ENCODE results near the gene PSD4.

PSD4 gene

DNA sequence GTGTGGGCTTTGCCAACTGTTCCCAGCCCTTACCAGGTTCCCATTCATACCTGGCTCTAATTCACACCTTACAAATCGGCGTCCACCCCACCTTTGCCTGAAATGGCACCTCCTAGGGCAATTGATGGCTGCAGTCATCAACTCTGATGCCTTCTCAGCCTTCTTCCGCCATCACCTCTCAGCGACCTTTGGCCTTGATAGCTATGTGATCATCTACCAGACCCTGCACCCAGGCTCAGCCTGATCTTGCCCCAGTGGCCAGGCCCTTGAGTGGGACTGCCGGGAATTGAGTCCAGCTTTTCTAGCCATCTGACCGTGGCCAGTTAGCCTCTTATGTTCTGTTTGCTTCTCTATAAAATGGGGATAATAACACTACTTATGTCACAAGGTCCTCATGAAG is 32.5 kb downstream of the PSD4 start:
- Histone ChIP-seq H3K36me3 (ENCODE audit: control insufficient read depth, insufficient read depth, low read length, severe bottlenecking) (no peaks in the 10 kb centered on the region), H3K9ac (ENCODE audit: low read length) (no peak overlapping the region), H3K4me3 (ENCODE audit: low read length) (no peak overlapping the region), H3K4me1 (ENCODE audit: control insufficient read depth, insufficient read depth, low read length) (peaks cover 7% of the 10 kb centered on the region), H3K9me3 (ENCODE audit: control insufficient read depth, low read length) (no peaks in the 10 kb centered on the region), H3K27me3 (replicated peaks; ENCODE audit: control insufficient read depth, insufficient read depth, low read length) (no peaks in the 10 kb centered on the region)
- DNase-seq (ENCODE audit: low read depth) = no peak

DNA sequence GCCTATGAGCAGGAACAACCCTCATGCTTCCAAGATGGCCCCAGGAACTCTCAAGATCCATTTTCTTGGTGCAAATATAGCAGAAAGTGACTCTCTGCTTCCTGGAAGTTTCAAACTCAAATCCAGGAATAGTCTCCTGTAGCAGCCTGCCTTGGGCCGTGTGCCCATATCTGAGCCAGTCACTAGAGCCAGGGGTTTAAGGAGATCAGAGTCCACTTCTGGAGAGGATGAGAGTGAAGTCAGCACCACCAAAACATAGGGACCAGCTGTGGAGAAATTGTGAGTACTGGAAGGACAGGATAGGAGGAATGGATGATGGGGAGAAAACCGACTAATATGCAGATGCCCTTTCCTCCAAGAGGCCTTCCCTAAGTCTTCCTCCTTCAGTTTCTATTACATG is 33.2 kb downstream of the PSD4 start:
- Histone ChIP-seq H3K4me3 (ENCODE audit: low read length) (no peak overlapping the region), H3K9ac (ENCODE audit: low read length) (no peak overlapping the region), H3K36me3 (ENCODE audit: control insufficient read depth, insufficient read depth, low read length, severe bottlenecking) (no peaks in the 10 kb centered on the region), H3K4me1 (ENCODE audit: control insufficient read depth, insufficient read depth, low read length) (peaks cover 15% of the 10 kb centered on the region), H3K9me3 (ENCODE audit: control insufficient read depth, low read length) (no peaks in the 10 kb centered on the region), H3K27me3 (replicated peaks; ENCODE audit: control insufficient read depth, insufficient read depth, low read length) (no peaks in the 10 kb centered on the region)
- DNase-seq (ENCODE audit: low read depth) = no peak

DNA sequence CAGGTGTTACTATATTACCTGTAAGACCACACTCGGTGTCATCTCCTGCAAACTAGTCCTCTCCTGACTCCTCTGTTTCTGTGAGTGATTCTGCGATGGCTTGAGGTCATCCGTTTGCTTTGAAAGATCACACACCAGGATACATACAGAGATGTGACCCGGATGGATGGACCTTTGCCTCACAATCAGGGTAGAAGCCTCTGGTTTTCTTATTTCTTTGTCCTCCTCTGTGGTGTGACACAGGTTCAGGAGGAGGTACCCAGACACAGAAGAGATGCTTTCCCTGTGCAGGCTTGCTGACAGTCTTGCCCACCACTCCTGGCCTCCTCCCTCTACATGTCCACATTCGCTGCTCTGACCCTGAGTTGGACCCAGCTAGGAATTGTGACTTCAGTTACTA is 34.6 kb downstream of the PSD4 start:
- Histone ChIP-seq H3K9me3 (ENCODE audit: control insufficient read depth, low read length) (no peaks in the 10 kb centered on the region), H3K9ac (ENCODE audit: low read length) (no peak overlapping the region), H3K4me1 (ENCODE audit: control insufficient read depth, insufficient read depth, low read length) (peaks cover 18% of the 10 kb centered on the region), H3K4me3 (ENCODE audit: low read length) (no peak overlapping the region), H3K36me3 (ENCODE audit: control insufficient read depth, insufficient read depth, low read length, severe bottlenecking) (no peaks in the 10 kb centered on the region), H3K27me3 (replicated peaks; ENCODE audit: control insufficient read depth, insufficient read depth, low read length) (no peaks in the 10 kb centered on the region)
- no peak for DNase-seq (ENCODE audit: low read depth)

GRCh38 chr2:113209011-113209645 is 35.4 kb downstream of the PSD4 start:
- no peaks in the 10 kb centered on the region for H3K27me3 ChIP-seq (replicated peaks; ENCODE audit: control insufficient read depth, insufficient read depth, low read length)

DNA sequence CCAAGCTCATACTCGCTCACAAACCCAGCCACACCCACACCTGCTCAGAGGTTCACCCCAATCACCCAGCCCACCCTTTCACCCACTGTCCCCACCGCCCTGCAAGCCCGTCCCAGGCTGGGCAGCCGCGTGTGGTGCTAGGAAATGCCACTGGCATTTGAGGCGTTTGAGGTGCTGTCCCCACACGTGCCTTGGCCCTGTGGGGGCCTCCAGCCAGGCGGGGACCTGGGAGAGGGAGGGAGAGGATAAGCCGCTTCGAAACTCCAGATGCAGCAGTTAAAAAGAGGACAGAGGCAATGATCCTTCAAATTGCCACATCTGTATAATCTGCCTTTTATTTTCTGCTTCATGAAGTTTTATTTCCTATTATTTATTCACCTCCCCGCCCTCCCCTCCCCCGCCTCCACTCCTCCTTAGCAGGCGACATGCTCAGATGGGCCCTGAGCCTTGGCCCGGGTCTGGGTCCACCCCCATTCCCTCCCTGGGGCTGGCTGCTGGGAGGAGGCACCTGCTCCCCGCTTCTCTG is 35.9 kb downstream of the PSD4 start:
- no peak overlapping the region for H3K9ac ChIP-seq (ENCODE audit: low read length)
- peaks cover 18% of the 10 kb centered on the region for H3K4me1 ChIP-seq (ENCODE audit: control insufficient read depth, insufficient read depth, low read length)
- no peak overlapping the region for H3K4me3 ChIP-seq (ENCODE audit: low read length)
- no peaks in the 10 kb centered on the region for H3K36me3 ChIP-seq (ENCODE audit: control insufficient read depth, insufficient read depth, low read length, severe bottlenecking)
- no peaks in the 10 kb centered on the region for H3K9me3 ChIP-seq (ENCODE audit: control insufficient read depth, low read length)
- H3K27me3 ChIP-seq (replicated peaks; ENCODE audit: control insufficient read depth, insufficient read depth, low read length) = no peaks in the 10 kb centered on the region
- no peak for DNase-seq (ENCODE audit: low read depth)

More at GRCh38 chr2:113209011-113209645, 35.4 kb downstream of the PSD4 start:
- H3K36me3 ChIP-seq (ENCODE audit: control insufficient read depth, insufficient read depth, low read length, severe bottlenecking) = no peaks in the 10 kb centered on the region
- peaks cover 18% of the 10 kb centered on the region for H3K4me1 ChIP-seq (ENCODE audit: control insufficient read depth, insufficient read depth, low read length)
- H3K9ac ChIP-seq (ENCODE audit: low read length) = no peak overlapping the region
- no peak overlapping the region for H3K4me3 ChIP-seq (ENCODE audit: low read length)
- no peaks in the 10 kb centered on the region for H3K9me3 ChIP-seq (ENCODE audit: control insufficient read depth, low read length)
- peak; percentile 70 for DNase-seq (ENCODE audit: low read depth)

GRCh38 chr2:113211226-113212105 is 37.7 kb downstream of the PSD4 start:
- peak overlapping the region; percentile 39 for H3K4me3 ChIP-seq (ENCODE audit: low read length)
- DNase-seq (ENCODE audit: low read depth) = peak; percentile 71
- peak overlapping the region; percentile 80 for H3K9ac ChIP-seq (ENCODE audit: low read length)
- peaks cover 18% of the 10 kb centered on the region for H3K4me1 ChIP-seq (ENCODE audit: control insufficient read depth, insufficient read depth, low read length)
- no peaks in the 10 kb centered on the region for H3K36me3 ChIP-seq (ENCODE audit: control insufficient read depth, insufficient read depth, low read length, severe bottlenecking)
- no peaks in the 10 kb centered on the region for H3K9me3 ChIP-seq (ENCODE audit: control insufficient read depth, low read length)
- no peaks in the 10 kb centered on the region for H3K27me3 ChIP-seq (replicated peaks; ENCODE audit: control insufficient read depth, insufficient read depth, low read length)

DNA sequence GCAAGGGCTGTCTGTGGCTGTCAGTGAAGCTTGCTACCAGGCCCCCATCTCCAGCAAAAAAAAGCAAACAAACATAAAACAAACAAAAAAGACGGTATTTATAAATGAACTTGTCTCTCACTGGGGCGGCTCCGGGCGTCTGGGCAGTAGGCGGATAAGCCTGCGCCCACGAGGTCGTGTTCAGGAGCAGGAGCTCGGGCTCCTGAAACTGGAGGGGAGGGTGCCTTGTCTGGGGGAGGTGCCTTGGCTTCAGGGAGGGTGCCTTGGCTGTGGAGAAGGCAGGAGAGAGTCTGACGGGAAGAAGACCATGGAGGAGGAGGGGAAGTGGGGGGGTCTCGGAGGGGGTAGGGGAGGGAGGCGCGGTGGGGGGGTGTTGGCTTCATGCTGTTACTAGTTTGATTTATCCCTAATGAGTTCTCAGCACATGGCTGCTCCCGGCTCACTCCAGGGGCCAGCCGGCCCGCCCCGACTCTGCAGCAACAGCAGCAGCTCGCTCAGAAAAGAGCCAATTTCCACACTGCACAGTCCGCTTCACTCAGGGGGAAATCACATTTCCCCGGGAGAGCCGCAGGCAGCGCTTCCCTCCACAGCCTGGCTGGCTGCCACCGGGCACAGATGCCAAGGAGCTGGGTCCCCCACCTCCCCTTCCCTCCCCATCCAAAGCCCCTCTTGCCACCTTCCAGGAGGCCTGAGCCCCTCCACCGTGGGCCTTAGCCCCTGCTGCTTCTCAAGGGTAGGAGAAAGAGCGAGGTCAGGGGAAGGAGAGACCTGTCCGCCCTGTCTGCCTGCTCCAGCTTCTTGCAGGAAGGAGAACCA is 38.7 kb downstream of the PSD4 start:
- H3K27me3 ChIP-seq (replicated peaks; ENCODE audit: control insufficient read depth, insufficient read depth, low read length) = no peaks in the 10 kb centered on the region
- H3K9ac ChIP-seq (ENCODE audit: low read length) = peak overlapping the region; percentile 80
- peak overlapping the region; percentile 39 for H3K4me3 ChIP-seq (ENCODE audit: low read length)
- DNase-seq (ENCODE audit: low read depth) = no peak
- no peaks in the 10 kb centered on the region for H3K9me3 ChIP-seq (ENCODE audit: control insufficient read depth, low read length)
- peaks cover 18% of the 10 kb centered on the region for H3K4me1 ChIP-seq (ENCODE audit: control insufficient read depth, insufficient read depth, low read length)
- H3K36me3 ChIP-seq (ENCODE audit: control insufficient read depth, insufficient read depth, low read length, severe bottlenecking) = no peaks in the 10 kb centered on the region

- Histone ChIP-seq H3K9me3 (ENCODE audit: control insufficient read depth, low read length) (no peaks in the 10 kb centered on the region), H3K9ac (ENCODE audit: low read length) (peak overlapping the region; percentile 65), H3K4me3 (ENCODE audit: low read length) (no peak overlapping the region), H3K36me3 (ENCODE audit: control insufficient read depth, insufficient read depth, low read length, severe bottlenecking) (no peaks in the 10 kb centered on the region), H3K27me3 (replicated peaks; ENCODE audit: control insufficient read depth, insufficient read depth, low read length) (no peaks in the 10 kb centered on the region), H3K4me1 (ENCODE audit: control insufficient read depth, insufficient read depth, low read length) (peaks cover 26% of the 10 kb centered on the region)
- no peak for DNase-seq (ENCODE audit: low read depth)
Observed at GRCh38 chr2:113213061-113213930, 39.5 kb downstream of the PSD4 start.

GRCh38 chr2:113214141-113214540 is 40.4 kb downstream of the PSD4 start:
- H3K4me3 ChIP-seq (ENCODE audit: low read length) = no peak overlapping the region
- no peaks in the 10 kb centered on the region for H3K36me3 ChIP-seq (ENCODE audit: control insufficient read depth, insufficient read depth, low read length, severe bottlenecking)
- H3K9ac ChIP-seq (ENCODE audit: low read length) = no peak overlapping the region
- peaks cover 35% of the 10 kb centered on the region for H3K4me1 ChIP-seq (ENCODE audit: control insufficient read depth, insufficient read depth, low read length)
- DNase-seq (ENCODE audit: low read depth) = no peak
- H3K9me3 ChIP-seq (ENCODE audit: control insufficient read depth, low read length) = no peaks in the 10 kb centered on the region
- no peaks in the 10 kb centered on the region for H3K27me3 ChIP-seq (replicated peaks; ENCODE audit: control insufficient read depth, insufficient read depth, low read length)

DNA sequence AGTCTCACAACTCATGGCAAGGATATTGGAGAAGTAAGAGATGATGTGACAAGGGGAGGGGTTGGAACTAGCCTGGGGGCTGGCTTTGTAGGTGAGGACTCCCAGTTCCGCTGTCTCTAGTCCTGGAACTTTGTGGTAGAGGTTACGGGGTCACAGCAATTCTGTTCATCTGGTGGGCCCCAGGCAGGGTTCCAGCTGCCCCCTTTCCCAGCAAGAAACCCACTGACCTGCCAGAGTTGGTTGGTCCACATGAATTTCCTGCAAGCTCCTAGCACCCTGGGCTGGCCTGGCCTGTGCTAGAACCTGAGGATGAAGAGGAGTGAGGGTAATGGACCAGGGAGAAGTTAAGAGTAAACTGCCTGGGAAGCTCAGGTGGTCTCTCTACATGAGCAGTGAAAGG is 41.3 kb downstream of the PSD4 start:
- no peak overlapping the region for H3K4me3 ChIP-seq (ENCODE audit: low read length)

More for the DNA sequence above, 41.3 kb downstream of the PSD4 start:
- no peak for DNase-seq (ENCODE audit: low read depth)
- Histone ChIP-seq H3K9me3 (ENCODE audit: control insufficient read depth, low read length) (no peaks in the 10 kb centered on the region), H3K9ac (ENCODE audit: low read length) (no peak overlapping the region), H3K4me1 (ENCODE audit: control insufficient read depth, insufficient read depth, low read length) (peaks cover 44% of the 10 kb centered on the region), H3K36me3 (ENCODE audit: control insufficient read depth, insufficient read depth, low read length, severe bottlenecking) (no peaks in the 10 kb centered on the region), H3K27me3 (replicated peaks; ENCODE audit: control insufficient read depth, insufficient read depth, low read length) (no peaks in the 10 kb centered on the region)

All from adipocyte (in vitro differentiated cells).